ENCODE data around the gene AMFR.
"Not testable (repeated sequence)": the region's sequence is repeated elsewhere in the genome, so short reads cannot be mapped to it uniquely, and the experiment has no call there.

The AMFR gene

DNA sequence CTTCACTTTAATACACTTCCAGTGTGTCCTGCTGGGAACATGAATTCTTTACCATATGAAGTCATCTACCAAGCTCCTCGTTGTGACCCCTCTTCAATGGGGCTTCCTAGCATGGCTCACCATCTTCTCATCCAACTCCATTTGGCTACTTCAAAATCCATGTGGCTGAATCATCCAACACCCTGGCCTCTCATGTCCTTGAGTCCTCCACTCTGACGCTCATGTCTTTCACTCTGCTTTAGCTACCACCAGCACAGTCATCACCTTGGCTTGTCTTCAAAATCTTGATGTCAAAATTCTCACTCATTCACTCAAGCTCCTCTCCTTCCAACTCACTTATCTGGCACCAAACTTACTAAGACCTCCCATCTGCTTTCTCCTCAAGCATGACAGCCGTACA is 35.8 kb downstream of the AMFR start:
- H3K27ac ChIP-seq = no peak overlapping the region
- TF ChIP-seq, protein P1, sequence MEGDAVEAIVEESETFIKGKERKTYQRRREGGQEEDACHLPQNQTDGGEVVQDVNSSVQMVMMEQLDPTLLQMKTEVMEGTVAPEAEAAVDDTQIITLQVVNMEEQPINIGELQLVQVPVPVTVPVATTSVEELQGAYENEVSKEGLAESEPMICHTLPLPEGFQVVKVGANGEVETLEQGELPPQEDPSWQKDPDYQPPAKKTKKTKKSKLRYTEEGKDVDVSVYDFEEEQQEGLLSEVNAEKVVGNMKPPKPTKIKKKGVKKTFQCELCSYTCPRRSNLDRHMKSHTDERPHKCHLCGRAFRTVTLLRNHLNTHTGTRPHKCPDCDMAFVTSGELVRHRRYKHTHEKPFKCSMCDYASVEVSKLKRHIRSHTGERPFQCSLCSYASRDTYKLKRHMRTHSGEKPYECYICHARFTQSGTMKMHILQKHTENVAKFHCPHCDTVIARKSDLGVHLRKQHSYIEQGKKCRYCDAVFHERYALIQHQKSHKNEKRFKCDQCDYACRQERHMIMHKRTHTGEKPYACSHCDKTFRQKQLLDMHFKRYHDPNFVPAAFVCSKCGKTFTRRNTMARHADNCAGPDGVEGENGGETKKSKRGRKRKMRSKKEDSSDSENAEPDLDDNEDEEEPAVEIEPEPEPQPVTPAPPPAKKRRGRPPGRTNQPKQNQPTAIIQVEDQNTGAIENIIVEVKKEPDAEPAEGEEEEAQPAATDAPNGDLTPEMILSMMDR (conservative IDR thresholded peaks at IDR 0.05) = no peak

DNA sequence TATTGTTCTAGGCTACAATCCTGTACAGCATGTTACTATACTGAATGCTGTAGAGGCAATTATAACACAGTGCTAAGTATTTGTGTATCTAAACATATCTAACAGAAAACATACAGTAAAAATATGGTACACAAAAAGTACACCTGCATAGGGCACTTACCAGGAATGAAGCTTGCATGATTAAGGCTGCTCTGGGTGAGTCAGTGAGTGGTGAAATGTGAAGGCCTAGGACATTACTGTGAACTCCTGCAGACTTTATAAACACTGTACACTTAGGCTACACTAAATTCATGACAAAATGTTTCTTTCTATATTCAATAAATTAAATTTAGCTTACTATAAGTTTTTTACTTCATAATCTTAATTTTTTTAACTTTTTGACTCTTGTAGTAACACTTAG is 37.1 kb downstream of the AMFR start:
- no peak overlapping the region for H3K27ac ChIP-seq
- TF ChIP-seq, protein P1 (conservative IDR thresholded peaks at IDR 0.05) = no peak

DNA sequence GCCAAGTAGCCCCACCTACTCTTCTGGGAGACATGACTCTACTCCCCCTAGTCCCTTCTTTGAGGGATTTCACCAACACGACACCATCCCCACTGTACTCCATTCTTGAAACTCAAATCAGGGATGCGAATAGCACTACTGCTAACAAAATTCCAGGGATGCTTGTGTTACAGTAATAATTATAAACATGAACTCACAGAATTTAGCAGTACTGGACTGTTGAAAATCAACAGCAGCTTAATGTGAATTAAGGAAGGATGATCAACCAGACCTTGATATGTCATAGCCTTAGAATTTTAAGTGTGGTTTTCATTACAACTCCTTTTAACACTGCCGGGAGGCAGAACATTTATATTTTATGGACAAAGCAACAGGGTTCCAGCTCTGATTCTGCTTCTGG is 37.9 kb downstream of the AMFR start:
- H3K27ac ChIP-seq = no peak overlapping the region
- TF ChIP-seq, protein P1 (conservative IDR thresholded peaks at IDR 0.05) = no peak

DNA sequence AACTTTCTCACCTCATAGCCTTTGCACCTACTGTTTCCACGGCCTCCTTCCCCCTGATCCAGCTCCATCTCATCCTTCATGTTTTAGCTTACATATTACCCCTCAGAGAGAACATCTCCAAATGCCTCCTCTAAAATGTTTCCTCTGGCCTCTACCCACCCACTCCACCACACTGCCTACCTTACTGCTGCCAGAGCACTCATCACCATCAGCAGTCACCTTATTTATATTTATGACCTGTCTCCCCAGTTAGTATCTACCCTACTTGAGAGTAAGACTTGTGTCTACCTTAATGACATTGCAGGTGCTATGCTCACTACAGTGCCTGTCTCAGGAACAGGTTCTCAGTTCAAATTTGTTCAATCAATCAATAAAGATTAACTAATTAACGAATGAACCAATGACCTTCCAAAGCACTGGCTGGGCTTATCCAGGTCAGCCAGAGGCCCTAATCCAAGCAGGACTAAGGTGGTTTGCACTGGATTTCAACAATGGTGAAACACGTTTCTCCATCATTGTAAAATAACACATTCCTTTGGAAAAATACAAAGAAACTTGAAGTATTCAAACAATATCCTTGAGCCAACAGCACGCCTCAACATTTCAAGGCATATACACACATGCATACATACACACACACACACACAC is 41.1 kb downstream of the AMFR start:
- no peak overlapping the region for H3K27ac ChIP-seq
- TF ChIP-seq, protein P1 (conservative IDR thresholded peaks at IDR 0.05) = no peak

DNA sequence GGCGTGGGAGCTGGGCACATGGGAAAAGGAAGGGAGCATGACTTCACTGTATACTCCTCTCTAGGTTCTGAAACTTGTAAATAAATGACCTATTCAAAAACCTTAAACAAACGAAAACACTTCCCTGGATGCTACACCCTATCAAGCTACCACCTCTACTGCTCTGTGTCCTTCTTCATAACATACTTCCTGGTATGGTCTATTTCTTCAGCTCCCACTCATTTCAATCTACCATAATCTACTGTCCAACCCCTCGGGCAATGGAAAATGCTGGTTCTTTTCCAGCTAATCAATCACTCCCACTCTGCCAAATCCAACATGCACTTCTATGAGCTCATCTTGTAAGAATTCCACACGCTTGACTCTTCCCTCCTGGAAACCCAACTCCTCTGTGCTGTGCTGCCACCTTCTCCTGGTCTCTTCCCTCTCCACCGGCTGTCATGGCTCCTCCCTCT is 42.4 kb downstream of the AMFR start:
- TF ChIP-seq, protein P1 (conservative IDR thresholded peaks at IDR 0.05) = no peak

DNA sequence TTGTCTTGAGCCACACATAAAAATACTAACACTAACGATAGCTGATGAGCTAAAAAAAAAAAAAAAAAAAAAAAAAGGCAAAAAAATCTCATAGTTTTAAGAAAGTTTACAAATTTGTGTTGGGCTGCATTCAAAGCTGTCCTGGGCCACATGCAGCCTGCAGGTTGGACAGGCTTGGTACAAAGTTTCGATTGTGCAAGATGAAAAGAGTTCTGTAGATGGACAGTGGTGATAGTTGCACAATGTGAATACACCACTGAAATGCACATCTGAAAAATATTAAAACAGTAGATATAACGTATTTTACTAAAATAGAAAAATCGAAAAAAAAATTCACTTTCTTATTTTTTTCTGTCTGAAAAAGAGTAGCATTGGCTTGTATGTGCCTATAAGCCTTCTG is 42.9 kb downstream of the AMFR start:
- TF ChIP-seq, protein P1 (conservative IDR thresholded peaks at IDR 0.05) = no peak
- H3K27ac ChIP-seq = no peak overlapping the region

More for the DNA sequence above, 42.4 kb downstream of the AMFR start:
- H3K27ac ChIP-seq = no peak overlapping the region

DNA sequence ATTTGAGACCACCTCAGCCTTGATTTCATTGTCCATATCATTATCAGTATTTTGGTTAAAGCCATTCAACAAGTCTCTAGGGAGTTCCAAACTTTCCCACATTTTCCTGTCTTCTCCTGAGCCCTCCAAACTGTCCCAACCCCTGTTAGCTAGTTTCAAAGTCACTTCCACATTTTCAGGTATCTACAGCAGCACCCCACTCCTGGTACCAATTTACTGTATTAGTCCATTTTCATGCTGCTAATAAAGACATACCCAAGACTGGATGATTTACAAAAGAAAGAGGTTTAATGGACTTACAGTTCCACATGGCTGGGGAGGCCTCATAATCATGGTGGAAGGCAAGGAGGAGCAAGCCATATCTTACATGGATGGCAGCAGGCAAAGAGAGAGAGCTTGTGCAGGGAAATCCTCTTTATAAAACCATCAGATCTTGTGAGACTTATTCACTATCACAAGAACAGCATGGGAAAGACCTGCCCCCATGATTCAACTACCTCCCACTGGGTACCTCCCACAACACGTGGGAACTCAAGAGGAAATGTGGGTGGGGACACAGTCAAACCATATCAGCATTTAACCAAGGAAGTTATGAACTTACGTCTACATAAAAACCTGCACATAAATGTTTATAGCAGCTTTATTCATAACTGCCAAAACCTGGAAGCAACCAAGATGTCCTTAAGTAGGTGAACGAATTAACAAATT is 44.4 kb downstream of the AMFR start:
- H3K27ac ChIP-seq = not testable (repeated sequence)

DNA sequence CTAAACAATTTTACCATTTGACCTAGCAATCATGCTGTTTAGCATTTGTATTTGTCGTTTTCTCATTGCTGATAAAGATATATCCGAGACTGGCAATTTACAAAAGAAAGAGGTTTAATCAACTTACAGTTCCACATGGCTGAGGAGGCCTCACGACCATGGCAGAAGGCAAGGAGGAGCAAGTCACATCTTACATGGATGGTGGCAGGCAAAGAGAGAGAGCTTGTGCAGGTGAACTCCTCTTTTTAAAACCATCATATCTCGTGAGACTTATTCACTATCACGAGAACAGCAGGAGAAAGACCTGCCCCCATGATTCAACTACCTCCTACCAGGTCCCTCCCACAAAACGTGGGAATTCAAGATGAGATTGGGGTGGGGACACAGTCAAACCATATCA is 46.3 kb downstream of the AMFR start:
- not testable (repeated sequence) for H3K27ac ChIP-seq

DNA sequence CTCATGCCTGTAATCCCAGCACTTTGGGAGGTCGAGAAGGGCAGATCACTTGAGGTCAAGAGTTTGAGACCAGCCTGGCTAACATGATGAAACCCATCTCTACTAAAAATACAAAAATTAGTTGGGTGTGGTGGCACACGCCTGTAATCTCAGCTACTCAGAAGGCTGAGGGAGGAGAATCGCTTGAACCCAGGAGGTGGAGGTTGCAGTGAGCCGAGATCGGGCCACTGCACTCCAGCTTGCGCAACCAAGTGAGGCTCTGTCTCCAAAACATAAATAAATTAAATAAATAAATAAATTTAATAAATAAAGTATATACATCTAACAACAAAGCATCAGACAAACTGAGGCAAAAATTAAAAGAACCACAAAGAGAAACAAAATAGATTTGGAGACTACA is 49.6 kb downstream of the AMFR start:
- not testable (repeated sequence) for H3K27ac ChIP-seq
